Ovary (tissue), 9 donors: ENCODE measurements around the gene MBP. TPM values are rescaled to one million over a fixed set of nuclear protein-coding genes. Genes with fewer than 3 reads are reported as not detected.

ENCODE experiments used
- DNase-seq, 5 donors: peaks; one replicate each; pipeline ENCODE4 v3.0.0-alpha.2; 2019 to 2020
- H3K27ac ChIP-seq, 2 donors: fragments of 200-600 bp; one replicate each; pipeline versions ENCODE4 v1.5.1 to v1.8.0; 2019 to 2022
- H3K27me3 ChIP-seq: fragments of 200-600 bp; one replicate; pipeline ENCODE4 v1.8.0; 2022
- H3K36me3 ChIP-seq: fragments of 200-600 bp; sonication (generic); one replicate; pipeline ENCODE4 v1.5.1; 2019
- H3K4me1 ChIP-seq: one replicate; pipeline ENCODE4 v1.8.1; 2013; ENCODE audit warnings: mild to moderate bottlenecking, moderate library complexity; ENCODE audit not compliant: insufficient read depth
- H3K4me3 ChIP-seq: fragments of 200-600 bp; sonication (generic); one replicate; pipeline ENCODE4 v1.5.1; 2017
- H3K9me3 ChIP-seq, 2 donors: fragments of 200-600 bp in 1 of 2; sonication (generic) in 1 of 2; one replicate each; pipeline versions ENCODE4 v1.5.1 to v1.8.1; 2013 to 2019; ENCODE audit warnings: mild to moderate bottlenecking in 1 of 2, moderate library complexity in 1 of 2
- CTCF ChIP-seq, 3 donors: fragments of 450-650 bp in 2 of 3; fragments of 200-600 bp in 1 of 3; IDR thresholded peaks; one replicate each; pipeline versions ENCODE4 v1.5.1 to v1.8.0; 2016 to 2022; ENCODE audit warnings: antibody characterized with exemption in 3 of 3, mild to moderate bottlenecking in 1 of 3
- EP300 ChIP-seq: sonication (generic); formaldehyde crosslinking; IDR thresholded peaks from one replicate; pipeline ENCODE4 v1.6.1; 2017; ENCODE audit warnings: antibody characterized with exemption
- POLR2A ChIP-seq: fragments of 450-650 bp; IDR thresholded peaks from one replicate; pipeline ENCODE4 v1.6.1; 2017; ENCODE audit warnings: antibody characterized with exemption, mild to moderate bottlenecking, moderate library complexity
- WGBS, 3 donors: extraction: QIAGEN DNeasy Blood & Tissue Kit in 1 of 3; methylation state at CpG; one replicate each; pipeline versions ENCODE4 v1.1.5 to v1.1.7; 2013 to 2017; 5-methylcytosine and 5-hydroxymethylcytosine counted together
- intact Hi-C, 4 donors: fragments of 100-400 bp; cut with DNase I; formaldehyde crosslinking; loops; one replicate each; pipeline versions ENCODE4 v1.11.0 to v1.15.1; 2022 to 2023
- polyA plus RNA-seq, 2 donors: library from polyadenylated mRNA; stranded (reverse); fragments of 200-250 nt in 1 of 2; fragments of 350-450 nt in 1 of 2; fragmentation: Illumina TruSeq in 1 of 2; extraction: RNeasy Lipid Tissue Mini Kit (QIAGEN cat#74804) in 1 of 2; gene quantifications; one replicate each; pipeline ENCODE4 v1.2.3, GENCODE V29; 2013 to 2014
- total RNA-seq, 7 donors: library from RNA; depleted of rRNA in 2 of 7; stranded (reverse); fragments of >200 nt in 2 of 7; fragmentation: NEBNext Ultra II Directional in 3 of 7; extraction: Animal tissue kit (Norgen Biotek cat#: 25700) in 3 of 7; gene quantifications; one replicate each; pipeline versions ENCODE4 v1.1.0 to v1.2.4, GENCODE V29; 2016 to 2023
- donor health status: DM: no; HTN: no; CAD: no; lungs with moderate emphysema.
- donor health status: DM: no; HTN: no; CAD: no.
- donor health status: Bipolar disorder and iron deficiency.
- donor health status: DM: yes; HTN: yes; CAD: no.
- donor health status: DM: no; HTN: no; CAD: no.
- donor health status: DM: yes; HTN: yes; CAD: no.

Gene MBP
- total and polyA plus RNA-seq, 9 donors, result 7.1 to 38.2 (median 23.2) TPM

GRCh38 chr18:77140439-77141109 is 8.0 kb upstream of the MBP start:
- TF ChIP-seq POLR2A (no peak), EP300 (no peak), CTCF (IDR thresholded peaks at IDR 0.05) (no peak)
- Histone ChIP-seq H3K9me3 (no peaks in the 10 kb centered on the region), H3K4me3 (no peak overlapping the region), H3K27ac (no peak overlapping the region), H3K4me1 (no peaks in the 10 kb centered on the region), H3K27me3 (no peaks in the 10 kb centered on the region), H3K36me3 (no peaks in the 10 kb centered on the region)
- intact Hi-C loops, result no loop called here
- DNase-seq, result no peak
- WGBS, 3 donors, result 90 to 95% (median 90%) methylated on average over 7 of the region's 7 CpGs

GRCh38 chr18:77140030-77140429 is 7.4 kb upstream of the MBP start:
- H3K36me3 ChIP-seq, result no peaks in the 10 kb centered on the region
- no peaks in the 10 kb centered on the region for H3K27me3 ChIP-seq
- DNase-seq, result no peak
- H3K9me3 ChIP-seq, result no peaks in the 10 kb centered on the region
- intact Hi-C loops, result no loop called here
- H3K4me1 ChIP-seq, result no peaks in the 10 kb centered on the region
- H3K27ac ChIP-seq, result no peak overlapping the region
- H3K4me3 ChIP-seq, result no peak overlapping the region
- TF ChIP-seq CTCF (IDR thresholded peaks at IDR 0.05) (no peak), EP300 (no peak)
- WGBS, 3 donors, result 86 to 93% (median 91%) methylated on average over 5 of the region's 5 CpGs

- TF ChIP-seq CTCF (IDR thresholded peaks at IDR 0.05) (no peak), POLR2A (no peak), EP300 (no peak)
- H3K4me1 ChIP-seq, result no peaks in the 10 kb centered on the region
- H3K27ac ChIP-seq, result no peak overlapping the region
- no peak overlapping the region for H3K4me3 ChIP-seq
- intact Hi-C loops, result loop anchor here in 1 of 4 donors (10.0 kb wide), 1 partner anchor 135 kb away; no protein-coding TSS in a partner anchor
- no peaks in the 10 kb centered on the region for H3K36me3 ChIP-seq
- H3K9me3 ChIP-seq, result no peaks in the 10 kb centered on the region
- 92 to 95% (median 93%) methylated on average over 5 of the region's 5 CpGs for WGBS, 3 donors
- DNase-seq, result no peak
- no peaks in the 10 kb centered on the region for H3K27me3 ChIP-seq
Measured at GRCh38 chr18:77139619-77140018, 7.0 kb upstream of the MBP start.

GRCh38 chr18:77138270-77138669 is 5.7 kb upstream of the MBP start:
- DNase-seq, result peak in 1 of 5 donors; percentile 25
- WGBS, 3 donors, result 20 to 37% (median 22%) methylated on average over 10 of the region's 10 CpGs
- Histone ChIP-seq H3K4me3 (no peak overlapping the region), H3K4me1 (no peaks in the 10 kb centered on the region), H3K27me3 (no peaks in the 10 kb centered on the region), H3K36me3 (no peaks in the 10 kb centered on the region), H3K9me3 (no peaks in the 10 kb centered on the region), H3K27ac (no peak overlapping the region)
- intact Hi-C loops, result loop anchor here in 1 of 4 donors (10.0 kb wide), 1 partner anchor 133 kb away; no protein-coding TSS in a partner anchor
- TF ChIP-seq CTCF (IDR thresholded peaks at IDR 0.05) (no peak), POLR2A (no peak), EP300 (no peak)
